T-cell (primary cell): Measurements from ENCODE around the gene VPS33A. TPM values are rescaled to one million over a fixed set of nuclear protein-coding genes. Genes with fewer than 3 reads are reported as not detected.

Source experiments
- ATAC-seq, 4 experiments: fragments of 200-7000 bp in 3 of 4; fragments of 150-1000 bp in 1 of 4; cut with Tn5 transposase; replicated peaks in 1 of 4; 1 replicate in 3 of 4; 2 replicates in 1 of 4; pipeline ENCODE4 v1.10.0; 2021; ENCODE audit warnings: moderate library complexity in 3 of 4, mild to moderate bottlenecking in 2 of 4, moderate number of reproducible peaks in 1 of 4
- CTCF ChIA-PET, 2 donors: fragments of 300-600 bp; sonication (Branson Sonifier 250); formaldehyde crosslinking; loops; one replicate each; lab custom pipeline; 2022; ENCODE audit warnings: antibody characterized with exemption in 2 of 2; lab: Charles Lee
- POLR2A ChIA-PET, 2 donors: fragments of 300-600 bp; sonication (Branson Sonifier 250); formaldehyde crosslinking; loops; one replicate each; lab custom pipeline; 2022; ENCODE audit warnings: antibody characterized with exemption in 2 of 2; lab: Charles Lee
- DNase-seq, 35 experiments: peaks; one replicate each; pipeline versions ENCODE4 v3.0.0 to v3.0.0-alpha.2; 2013 to 2023
- H3K27ac ChIP-seq: one replicate; pipeline ENCODE4 v1.5.1; 2013; ENCODE audit warnings: low read length
- H3K27me3 ChIP-seq, 2 experiments: replicated peaks in 1 of 2; 1 replicate in 1 of 2; 2 replicates in 1 of 2; pipeline versions ENCODE4 v1.6.1 to v1.7.0; 2013; ENCODE audit warnings: low read length in 1 of 2, mixed read lengths in 1 of 2; ENCODE audit not compliant: control insufficient read depth in 2 of 2, insufficient read depth in 2 of 2; ENCODE audit errors: extremely low read depth in 1 of 2
- H3K36me3 ChIP-seq, 2 donors: 1 replicate in 1 of 2; 2 replicates in 1 of 2; pipeline versions ENCODE4 v1.6.1 to v1.7.0; 2013; ENCODE audit warnings: low read length in 1 of 2; ENCODE audit not compliant: control insufficient read depth in 2 of 2, insufficient read depth in 1 of 2; ENCODE audit errors: extremely low read depth in 1 of 2
- H3K4me1 ChIP-seq, 2 experiments: 1 replicate in 1 of 2; 2 replicates in 1 of 2; pipeline versions ENCODE4 v1.6.1 to v1.7.0; 2013; ENCODE audit warnings: low read length in 2 of 2, mixed read lengths in 1 of 2; ENCODE audit not compliant: insufficient read depth in 2 of 2, control insufficient read depth in 1 of 2; ENCODE audit errors: extremely low read depth in 1 of 2
- H3K4me3 ChIP-seq, 2 donors: 1 replicate in 1 of 2; 2 replicates in 1 of 2; pipeline versions ENCODE4 v1.5.1 to v1.7.0; 2013; ENCODE audit warnings: mild to moderate bottlenecking in 2 of 2, low read length in 1 of 2, moderate library complexity in 1 of 2; ENCODE audit not compliant: control insufficient read depth in 1 of 2; ENCODE audit errors: extremely low read depth in 1 of 2
- H3K9me3 ChIP-seq: 2 replicates; pipeline ENCODE4 v1.7.0; 2013
- H3K27ac Mint-ChIP-seq, 2 donors: one replicate each; pipeline ENCODE4 v1.8.0; 2020 to 2021; ENCODE audit warnings: mild to moderate bottlenecking in 2 of 2, mixed read lengths in 2 of 2
- H3K27me3 Mint-ChIP-seq, 2 donors: one replicate each; pipeline ENCODE4 v1.8.0; 2021 to 2022; ENCODE audit warnings: mixed read lengths in 2 of 2
- H3K36me3 Mint-ChIP-seq: one replicate; pipeline ENCODE4 v1.8.0; 2021; ENCODE audit warnings: mixed read lengths
- H3K4me1 Mint-ChIP-seq, 3 donors: one replicate each; pipeline ENCODE4 v1.8.0; 2020 to 2022; ENCODE audit warnings: mixed read lengths in 3 of 3, mild to moderate bottlenecking in 1 of 3
- H3K4me3 Mint-ChIP-seq, 3 donors: one replicate each; pipeline ENCODE4 v1.8.0; 2020 to 2022; ENCODE audit warnings: mild to moderate bottlenecking in 3 of 3, mixed read lengths in 3 of 3, moderate library complexity in 3 of 3
- H3K9me3 Mint-ChIP-seq, 3 donors: one replicate each; pipeline ENCODE4 v1.8.0; 2020 to 2022; ENCODE audit warnings: mixed read lengths in 3 of 3
- whole genome bisulfite sequencing: methylation state at CpG from one replicate; pipeline ENCODE4 v1.1.5; 2013; ENCODE audit warnings: missing lambda C conversion rate; ENCODE audit not compliant: insufficient coverage; 5-methylcytosine and 5-hydroxymethylcytosine counted together
- total RNA-seq, 35 experiments: library from RNA in 6 of 35; stranded (reverse) in 6 of 35; fragments of 120-200 nt in 1 of 35; gene quantifications; one replicate each; pipeline versions ENCODE4 v1.2.1 to v1.2.4 and lab custom pipeline; 2013 to 2026

VPS33A gene
- total RNA-seq, 5 donors from 2014 or later (not counting 1 experiment from before 2014, with no cell fraction given), result 22.7 to 35.0 (median 29.5) TPM

GRCh38 chr12:122293081-122293480 lies 26.8 kb upstream of the VPS33A start:
- Histone ChIP-seq H3K27me3 (no peaks in the 10 kb centered on the region), H3K9me3 (no peaks in the 10 kb centered on the region), H3K36me3 (peaks cover 0 to 16% of the 10 kb centered on the region in 2 donors), H3K4me3 (no peak overlapping the region), H3K4me1 (no peaks in the 10 kb centered on the region), H3K27ac (no peak overlapping the region)
- H3K9me3 Mint-ChIP-seq, result no peaks in the 10 kb centered on the region
- H3K27ac Mint-ChIP-seq, result no peak overlapping the region
- no peaks in the 10 kb centered on the region for H3K27me3 Mint-ChIP-seq
- no peak overlapping the region for H3K4me3 Mint-ChIP-seq
- CTCF ChIA-PET, result no interaction called here
- POLR2A ChIA-PET, result interaction anchor here in 1 of 2 donors (0.6 kb wide), 1 partner anchor 953 kb away, joined by 3 read pairs; no protein-coding TSS in a partner anchor
- WGBS, result no CpG with 5 or more reads among the region's 3 CpGs
- no peak for ATAC-seq
- DNase-seq, result no peak
- no peaks in the 10 kb centered on the region for H3K4me1 Mint-ChIP-seq
- peaks cover 30% of the 10 kb centered on the region for H3K36me3 Mint-ChIP-seq

- 100% methylated on average over 4 of the region's 8 CpGs for WGBS
- Histone ChIP-seq H3K36me3 (peaks cover 4 to 16% of the 10 kb centered on the region in 2 donors), H3K27ac (no peak overlapping the region), H3K9me3 (no peaks in the 10 kb centered on the region), H3K4me1 (no peaks in the 10 kb centered on the region), H3K4me3 (no peak overlapping the region), H3K27me3 (no peaks in the 10 kb centered on the region)
- CTCF ChIA-PET, result no interaction called here
- Mint-ChIP-seq H3K27ac (no peak overlapping the region), H3K9me3 (no peaks in the 10 kb centered on the region), H3K36me3 (peaks cover 24% of the 10 kb centered on the region), H3K4me1 (no peaks in the 10 kb centered on the region), H3K4me3 (no peak overlapping the region), H3K27me3 (no peaks in the 10 kb centered on the region)
- ATAC-seq (no peak), DNase-seq (no peak)
- POLR2A ChIA-PET, result no interaction called here
Measured at GRCh38 chr12:122291431-122291830, 25.1 kb upstream of the VPS33A start.

GRCh38 chr12:122283680-122284079 lies 17.4 kb upstream of the VPS33A start:
- ChIA-PET POLR2A (no interaction called here), CTCF (interaction anchor here in 1 of 2 donors (0.6 kb wide), 1 partner anchor 16 kb away, joined by 3 read pairs; no protein-coding TSS in a partner anchor)
- no peaks in the 10 kb centered on the region for H3K9me3 ChIP-seq
- H3K36me3 Mint-ChIP-seq, result peaks cover 25% of the 10 kb centered on the region
- no peaks in the 10 kb centered on the region for H3K4me1 Mint-ChIP-seq
- H3K4me3 Mint-ChIP-seq, result no peak overlapping the region
- no peak overlapping the region for H3K4me3 ChIP-seq
- no peak overlapping the region for H3K27ac Mint-ChIP-seq
- H3K9me3 Mint-ChIP-seq, result no peaks in the 10 kb centered on the region
- H3K27me3 ChIP-seq, result no peaks in the 10 kb centered on the region
- no peaks in the 10 kb centered on the region for H3K4me1 ChIP-seq
- peaks cover 12 to 22% of the 10 kb centered on the region in 2 donors for H3K36me3 ChIP-seq
- WGBS, result no CpG with 5 or more reads among the region's 5 CpGs
- no peak for DNase-seq
- H3K27ac ChIP-seq, result no peak overlapping the region
- ATAC-seq, result no peak
- H3K27me3 Mint-ChIP-seq, result no peaks in the 10 kb centered on the region

- Histone ChIP-seq H3K27ac (no peak overlapping the region), H3K4me3 (no peak overlapping the region), H3K9me3 (no peaks in the 10 kb centered on the region), H3K27me3 (no peaks in the 10 kb centered on the region), H3K36me3 (peaks cover 11 to 24% of the 10 kb centered on the region in 2 donors), H3K4me1 (no peaks in the 10 kb centered on the region)
- H3K27me3 Mint-ChIP-seq, result no peaks in the 10 kb centered on the region
- H3K36me3 Mint-ChIP-seq, result peaks cover 27% of the 10 kb centered on the region
- H3K27ac Mint-ChIP-seq, result no peak overlapping the region
- H3K4me3 Mint-ChIP-seq, result no peak overlapping the region
- no CpG with 5 or more reads among the region's 4 CpGs for WGBS
- no peak for ATAC-seq
- H3K9me3 Mint-ChIP-seq, result no peaks in the 10 kb centered on the region
- CTCF ChIA-PET, result interaction anchor here in 1 of 2 donors (0.7 kb wide), 1 partner anchor 15 kb away, joined by 3 read pairs; no protein-coding TSS in a partner anchor
- POLR2A ChIA-PET, result no interaction called here
- DNase-seq, result no peak
- H3K4me1 Mint-ChIP-seq, result no peaks in the 10 kb centered on the region
Measured at GRCh38 chr12:122282061-122282460, 15.8 kb upstream of the VPS33A start.

GRCh38 chr12:122276242-122276641 lies 9.9 kb upstream of the VPS33A start:
- Histone ChIP-seq H3K36me3 (peaks cover 3 to 38% of the 10 kb centered on the region in 2 donors), H3K4me1 (no peaks in the 10 kb centered on the region), H3K9me3 (no peaks in the 10 kb centered on the region), H3K4me3 (no peak overlapping the region), H3K27ac (no peak overlapping the region), H3K27me3 (no peaks in the 10 kb centered on the region)
- no peak overlapping the region for H3K4me3 Mint-ChIP-seq
- no peak for ATAC-seq
- peaks cover 39% of the 10 kb centered on the region for H3K36me3 Mint-ChIP-seq
- no peaks in the 10 kb centered on the region for H3K9me3 Mint-ChIP-seq
- no peaks in the 10 kb centered on the region for H3K4me1 Mint-ChIP-seq
- no peaks in the 10 kb centered on the region for H3K27me3 Mint-ChIP-seq
- DNase-seq, result no peak
- POLR2A ChIA-PET, result no interaction called here
- CTCF ChIA-PET, result no interaction called here
- 100% methylated on average over 1 of the region's 7 CpGs for WGBS
- H3K27ac Mint-ChIP-seq, result no peak overlapping the region

GRCh38 chr12:122275459-122275858 lies 9.2 kb upstream of the VPS33A start:
- no CpG with 5 or more reads among the region's 8 CpGs for WGBS
- Mint-ChIP-seq H3K4me3 (no peak overlapping the region), H3K9me3 (no peaks in the 10 kb centered on the region), H3K4me1 (no peaks in the 10 kb centered on the region), H3K36me3 (peaks cover 39% of the 10 kb centered on the region), H3K27ac (no peak overlapping the region), H3K27me3 (no peaks in the 10 kb centered on the region)
- Histone ChIP-seq H3K9me3 (no peaks in the 10 kb centered on the region), H3K27ac (no peak overlapping the region), H3K4me1 (no peaks in the 10 kb centered on the region), H3K4me3 (no peak overlapping the region), H3K36me3 (peaks cover 3 to 35% of the 10 kb centered on the region in 2 donors), H3K27me3 (no peaks in the 10 kb centered on the region)
- DNase-seq (no peak), ATAC-seq (no peak)
- CTCF ChIA-PET, result no interaction called here
- POLR2A ChIA-PET, result no interaction called here
